ENCODE measurements around the gene TOR2A. TPM values are rescaled to one million over a fixed set of nuclear protein-coding genes. Genes with fewer than 3 reads are reported as not detected.

The TOR2A gene
- total RNA-seq, 1 experiment from 2014 or later, result 5.8 TPM

DNA sequence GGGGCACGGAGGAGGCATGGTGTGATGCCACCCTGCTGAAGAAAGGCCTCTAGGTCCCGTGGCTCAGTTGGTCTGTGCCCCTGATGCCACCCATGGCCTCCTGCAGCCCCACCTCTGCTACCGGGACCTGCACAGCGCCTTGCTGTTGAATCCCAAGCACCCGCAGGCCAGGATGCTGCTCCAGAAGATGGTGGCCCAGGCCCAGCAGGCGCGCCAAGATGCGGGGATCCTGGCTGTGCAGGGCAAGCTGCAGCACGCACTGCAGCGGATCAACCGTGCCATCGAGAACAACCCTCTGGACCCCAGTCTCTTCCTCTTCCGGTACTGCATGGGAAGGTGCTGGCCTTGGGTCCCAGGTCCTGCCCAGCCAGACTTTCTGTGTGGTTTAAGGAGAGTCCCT, 12.1 kb downstream of the TOR2A start:
- peaks cover 8% of the 10 kb centered on the region for H3K4me1 ChIP-seq
- H3K9me3 ChIP-seq (replicated peaks), result no peaks in the 10 kb centered on the region
- no peaks in the 10 kb centered on the region for H3K36me3 ChIP-seq
- H3K4me3 ChIP-seq, result no peak overlapping the region
- H3K27me3 ChIP-seq, result peaks cover 12% of the 10 kb centered on the region
- DNase-seq, result no peak
- no peak overlapping the region for H3K27ac ChIP-seq

- peaks cover 12% of the 10 kb centered on the region for H3K27me3 ChIP-seq
- H3K27ac ChIP-seq, result no peak overlapping the region
- H3K36me3 ChIP-seq, result no peaks in the 10 kb centered on the region
- no peak for DNase-seq
- H3K9me3 ChIP-seq (replicated peaks), result no peaks in the 10 kb centered on the region
- peaks cover 8% of the 10 kb centered on the region for H3K4me1 ChIP-seq
- no peak overlapping the region for H3K4me3 ChIP-seq
Measured at GRCh38 chr9:127722055-127722745, 12.9 kb downstream of the TOR2A start.

DNA sequence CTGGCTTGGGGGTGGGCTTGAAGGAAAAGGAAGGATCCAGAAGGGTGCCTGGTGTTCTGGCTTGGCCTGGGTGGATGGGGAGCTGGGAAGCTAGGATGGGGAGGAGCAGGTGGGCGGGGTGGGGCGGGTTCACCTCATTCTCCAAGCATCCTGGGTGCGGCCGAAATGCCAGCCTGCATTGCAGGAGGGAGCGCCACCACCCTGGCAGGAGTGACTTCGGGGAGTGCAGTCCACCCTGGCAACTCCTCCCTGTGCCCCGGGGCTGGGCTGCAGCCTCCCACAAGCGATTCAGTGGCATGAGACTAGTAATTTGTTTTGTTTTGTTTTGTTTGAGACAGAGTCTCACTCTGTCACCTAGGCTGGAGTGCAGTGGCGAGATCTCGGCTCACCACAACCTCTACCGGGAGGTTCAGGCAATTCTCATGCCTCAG, 13.7 kb downstream of the TOR2A start:
- Histone ChIP-seq H3K9me3 (replicated peaks) (no peaks in the 10 kb centered on the region), H3K27ac (no peak overlapping the region), H3K4me3 (no peak overlapping the region), H3K27me3 (peaks cover 12% of the 10 kb centered on the region), H3K36me3 (no peaks in the 10 kb centered on the region), H3K4me1 (peaks cover 8% of the 10 kb centered on the region)
- no peak for DNase-seq

- Histone ChIP-seq H3K27me3 (peaks cover 12% of the 10 kb centered on the region), H3K36me3 (no peaks in the 10 kb centered on the region), H3K27ac (no peak overlapping the region), H3K4me3 (no peak overlapping the region), H3K9me3 (replicated peaks) (no peaks in the 10 kb centered on the region), H3K4me1 (peaks cover 8% of the 10 kb centered on the region)
- no peak for DNase-seq
Measured at GRCh38 chr9:127720865-127721227, 14.2 kb downstream of the TOR2A start.

DNA sequence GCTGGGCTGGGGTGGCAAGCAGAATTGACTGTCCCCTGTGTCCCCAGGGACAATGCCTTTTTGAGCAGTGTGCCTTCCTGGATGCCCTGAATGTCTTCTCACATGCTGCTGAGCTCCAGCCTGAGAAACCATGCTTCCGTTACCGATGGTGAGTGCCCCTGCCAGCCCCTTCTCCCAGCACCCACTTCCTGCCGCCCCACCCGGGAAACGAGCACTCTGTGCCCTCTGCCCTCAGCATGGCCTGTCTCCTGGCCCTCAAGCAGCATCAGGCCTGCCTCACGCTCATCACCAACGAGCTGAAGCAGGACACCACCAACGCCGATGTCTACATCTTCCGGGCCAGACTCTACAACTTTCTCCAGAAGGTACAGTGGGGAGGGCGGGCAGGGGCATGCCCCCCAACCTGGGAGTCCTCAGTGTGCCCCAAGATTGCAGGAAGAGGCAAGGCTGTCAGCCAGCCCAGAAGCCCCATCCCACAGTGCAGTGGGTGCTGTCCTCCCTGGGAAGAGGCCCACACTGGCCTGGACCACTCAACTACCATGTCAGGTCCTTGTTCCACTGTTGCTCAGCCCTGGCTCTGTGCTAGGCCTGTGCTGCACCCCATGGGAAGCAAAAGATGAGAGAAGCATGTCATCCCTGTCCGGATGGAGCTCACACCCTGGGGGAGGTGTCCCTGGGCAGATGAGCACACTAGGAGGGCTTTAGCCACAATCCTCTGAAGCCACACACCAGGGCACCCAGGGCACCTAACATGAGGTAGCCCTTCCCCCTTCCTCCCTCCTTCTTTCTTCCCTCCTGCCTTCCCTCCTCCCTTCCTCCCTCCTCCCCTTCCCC, 14.8 kb downstream of the TOR2A start:
- Histone ChIP-seq H3K36me3 (no peaks in the 10 kb centered on the region), H3K27ac (no peak overlapping the region), H3K4me3 (no peak overlapping the region), H3K27me3 (peaks cover 12% of the 10 kb centered on the region), H3K9me3 (replicated peaks) (no peaks in the 10 kb centered on the region), H3K4me1 (peaks cover 8% of the 10 kb centered on the region)
- no peak for DNase-seq

GRCh38 chr9:127717766-127718165, 17.3 kb downstream of the TOR2A start:
- Histone ChIP-seq H3K9me3 (replicated peaks) (no peaks in the 10 kb centered on the region), H3K36me3 (no peaks in the 10 kb centered on the region), H3K4me3 (no peak overlapping the region), H3K4me1 (no peaks in the 10 kb centered on the region), H3K27me3 (peaks cover 8% of the 10 kb centered on the region; the same call in 1 of the 2 replicates), H3K27ac (no peak overlapping the region)
- DNase-seq, result no peak

DNA sequence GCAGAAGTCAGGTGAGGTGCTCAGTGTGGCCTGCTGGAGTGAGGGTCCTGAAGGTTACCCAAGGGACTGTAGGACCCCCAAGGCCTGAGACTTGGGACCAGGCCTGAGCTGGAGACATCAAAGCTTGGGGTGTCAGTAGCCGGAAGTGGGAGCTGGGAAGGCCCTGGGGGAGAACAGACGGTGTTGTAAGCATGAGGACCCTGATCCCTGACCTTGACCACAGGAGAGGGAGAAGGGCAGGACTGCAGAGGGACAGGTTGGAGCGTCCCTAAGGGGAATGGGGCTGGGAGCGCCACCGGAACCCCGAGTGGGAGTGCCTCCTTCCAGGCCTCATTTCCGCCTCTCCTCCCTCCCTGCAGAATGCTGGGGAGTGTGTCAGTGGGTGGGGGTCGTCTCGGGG, 18.7 kb downstream of the TOR2A start:
- Histone ChIP-seq H3K36me3 (no peaks in the 10 kb centered on the region), H3K4me1 (peaks cover 3% of the 10 kb centered on the region; the same call in 1 of the 2 replicates), H3K27ac (no peak overlapping the region), H3K27me3 (peaks cover 3% of the 10 kb centered on the region; the same call in 1 of the 2 replicates), H3K9me3 (replicated peaks) (no peaks in the 10 kb centered on the region), H3K4me3 (no peak overlapping the region)
- no peak for DNase-seq

- H3K4me3 ChIP-seq, result peak within 1 kb of the TSS; percentile 65
- H3K36me3 ChIP-seq, result no peaks in the 10 kb centered on the region
- H3K27ac ChIP-seq, result no peak within 1 kb of the TSS
- H3K4me1 ChIP-seq, result peaks cover 8% of the 10 kb centered on the region; the same call in 1 of the 2 replicates
- peak; percentile 98 for DNase-seq
- H3K9me3 ChIP-seq (replicated peaks), result no peaks in the 10 kb centered on the region
- no peaks in the 10 kb centered on the region for H3K27me3 ChIP-seq
Measured at GRCh38 chr9:127715470-127716337, 19.4 kb downstream of the TOR2A start, which contains the start of the genes PTRH1 and TTC16. Gene PTRH1 (minus strand): TSS chr9:127715663. CDS start chr9:127715639, 24 bp downstream. Gene TTC16 (plus strand): TSS chr9:127716079. CDS start chr9:127716146, 67 bp downstream.

- Histone ChIP-seq H3K9me3 (replicated peaks) (no peaks in the 10 kb centered on the region), H3K27ac (no peak overlapping the region), H3K4me3 (peak overlapping the region; percentile 65), H3K27me3 (no peaks in the 10 kb centered on the region), H3K4me1 (peaks cover 8% of the 10 kb centered on the region; the same call in 1 of the 2 replicates), H3K36me3 (no peaks in the 10 kb centered on the region)
- DNase-seq, result no peak
Measured at GRCh38 chr9:127714951-127715469, 20.1 kb downstream of the TOR2A start.

DNA sequence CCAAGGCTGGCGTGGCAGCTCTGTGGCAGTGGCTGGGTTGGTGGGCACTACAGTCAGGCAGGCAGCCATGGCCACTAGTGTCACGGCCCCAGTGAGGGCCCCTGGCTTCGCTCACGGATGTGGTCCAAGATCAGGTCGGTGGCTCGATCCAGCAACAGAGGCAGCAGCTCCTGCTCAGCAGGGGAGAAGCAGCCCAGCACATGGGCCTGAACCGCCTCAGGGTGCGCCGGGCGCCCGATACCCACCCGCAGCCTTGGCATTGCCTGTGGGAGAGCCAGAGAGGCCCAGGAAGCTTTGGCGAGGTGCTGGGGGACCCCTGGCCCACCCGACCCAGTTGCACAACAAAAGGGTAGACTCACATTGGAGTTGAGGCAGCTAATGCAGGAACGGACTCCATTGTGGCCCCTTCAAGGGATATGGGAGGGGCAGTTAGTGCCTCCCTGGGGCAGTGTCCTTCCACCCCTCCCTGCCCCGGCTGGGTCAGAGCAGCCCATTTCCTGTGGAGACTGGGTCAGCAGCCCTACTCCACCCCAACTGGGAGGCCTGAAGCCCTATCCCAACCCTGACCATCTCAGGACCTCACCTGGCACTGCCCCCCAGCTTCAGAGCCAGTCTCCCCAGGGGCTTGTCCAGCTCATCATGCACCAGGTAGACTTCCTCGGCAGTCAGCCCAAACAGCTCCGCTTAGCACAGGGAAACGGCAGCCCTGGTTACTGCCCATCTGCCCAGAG, 20.9 kb downstream of the TOR2A start:
- Histone ChIP-seq H3K27ac (no peak overlapping the region), H3K36me3 (no peaks in the 10 kb centered on the region), H3K4me3 (no peak overlapping the region), H3K9me3 (replicated peaks) (no peaks in the 10 kb centered on the region), H3K27me3 (no peaks in the 10 kb centered on the region), H3K4me1 (peaks cover 8% of the 10 kb centered on the region; the same call in 1 of the 2 replicates)
- no peak for DNase-seq

DNA sequence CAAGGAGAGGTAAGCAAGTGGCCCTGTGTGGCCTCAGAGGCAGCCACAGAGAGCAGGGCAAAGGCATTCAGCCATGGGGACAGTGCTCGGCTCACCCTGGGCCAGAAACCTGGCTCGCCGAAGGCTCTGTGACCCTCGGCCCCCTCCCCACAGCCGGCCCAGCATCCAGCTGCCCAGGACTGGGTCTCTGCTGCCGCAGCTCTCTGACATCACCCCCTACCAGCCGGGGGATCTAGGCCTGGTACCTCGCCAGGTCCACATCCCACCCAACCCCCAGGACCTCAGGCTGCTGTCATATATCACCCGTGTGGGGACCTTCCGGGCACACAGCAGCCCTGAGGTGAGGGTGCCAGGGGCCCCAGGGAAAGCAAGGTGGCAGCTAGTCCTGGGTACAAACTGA, 22.2 kb downstream of the TOR2A start:
- Histone ChIP-seq H3K27me3 (no peaks in the 10 kb centered on the region), H3K27ac (no peak overlapping the region), H3K4me3 (no peak overlapping the region), H3K9me3 (replicated peaks) (no peaks in the 10 kb centered on the region), H3K4me1 (peaks cover 8% of the 10 kb centered on the region; the same call in 1 of the 2 replicates), H3K36me3 (no peaks in the 10 kb centered on the region)
- no peak for DNase-seq

DNA sequence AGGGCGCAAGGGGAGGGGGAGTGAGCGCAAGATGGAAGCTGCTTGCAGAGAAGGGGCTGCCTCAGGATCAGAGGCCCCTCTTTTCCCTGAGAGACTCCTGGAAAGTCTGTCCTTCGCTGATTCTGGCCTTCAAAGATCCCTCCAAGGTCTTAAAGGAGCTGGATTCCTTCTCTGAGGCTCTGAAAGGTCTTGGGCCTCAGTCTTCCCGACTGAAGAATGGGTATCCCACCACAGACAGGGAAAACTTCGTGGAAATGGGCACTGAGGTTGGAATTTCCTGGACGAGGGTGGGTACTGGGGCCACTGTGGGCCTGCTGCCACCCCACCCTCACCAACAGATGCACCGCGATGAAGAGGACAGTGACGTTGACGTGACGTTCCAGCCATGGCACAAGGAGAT, 22.7 kb downstream of the TOR2A start:
- Histone ChIP-seq H3K9me3 (replicated peaks) (no peaks in the 10 kb centered on the region), H3K36me3 (no peaks in the 10 kb centered on the region), H3K4me3 (no peak overlapping the region), H3K27me3 (no peaks in the 10 kb centered on the region), H3K4me1 (peaks cover 8% of the 10 kb centered on the region; the same call in 1 of the 2 replicates), H3K27ac (no peak overlapping the region)
- no peak for DNase-seq

DNA sequence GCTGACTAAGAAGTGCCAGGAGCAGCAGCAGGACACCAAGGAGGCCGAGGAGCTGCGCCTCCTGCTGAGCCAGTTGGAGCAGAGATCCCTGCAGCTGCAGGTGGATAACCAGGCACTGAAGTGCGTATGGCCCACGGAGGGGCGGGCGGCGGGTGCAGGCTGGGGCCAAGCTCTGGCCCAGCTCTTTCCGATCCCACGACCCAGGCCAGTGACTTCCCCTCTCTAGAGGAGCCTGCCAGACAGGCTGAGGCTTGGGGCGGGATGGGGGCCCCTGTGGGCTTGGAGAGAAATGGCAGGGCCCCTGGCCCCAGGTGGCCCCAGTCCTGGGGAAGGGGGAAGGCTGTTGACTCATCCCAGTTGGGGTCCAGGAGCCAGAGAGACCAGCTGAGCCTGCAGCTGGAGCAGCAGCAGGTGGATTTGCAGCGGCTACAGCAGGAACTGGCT, 23.2 kb downstream of the TOR2A start:
- peaks cover 8% of the 10 kb centered on the region; the same call in 1 of the 2 replicates for H3K4me1 ChIP-seq
- no peaks in the 10 kb centered on the region for H3K9me3 ChIP-seq (replicated peaks)
- H3K4me3 ChIP-seq, result no peak overlapping the region

More for the DNA sequence above, 23.2 kb downstream of the TOR2A start:
- H3K27ac ChIP-seq, result no peak overlapping the region
- H3K27me3 ChIP-seq, result no peaks in the 10 kb centered on the region
- no peak for DNase-seq
- no peaks in the 10 kb centered on the region for H3K36me3 ChIP-seq

All from SJCRH30 (cell line).